NOMO-1 (cell line): ENCODE results near the gene DHX15.

ENCODE experiments used
- DNase-seq, 2 experiments: peaks; one replicate each; lab custom pipeline; 2025; ENCODE audit not compliant: unreplicated experiment in 2 of 2; lab: John Stamatoyannopoulos, UW

Gene DHX15

GRCh38 chr4:24584211-24584850, at the start of gene DHX15:
Gene DHX15, minus strand, starts transcription at chr4:24584554. Its CDS starts 161 bp downstream, at chr4:24584393.
- peak; percentile 91 to 97 for DNase-seq

GRCh38 chr4:24632011-24632410, 47.7 kb upstream of the DHX15 start:
- no peak for DNase-seq

- no peak for DNase-seq
These were observed 46.6 kb upstream of the DHX15 start for GRCh38 chr4:24630937-24631336.

- no peak for DNase-seq
These were observed 40.7 kb upstream of the DHX15 start for GRCh38 chr4:24625091-24625490.

GRCh38 chr4:24624381-24624780, 40.0 kb upstream of the DHX15 start:
- DNase-seq, result no peak

GRCh38 chr4:24622146-24622834, 37.9 kb upstream of the DHX15 start:
- no peak for DNase-seq

- DNase-seq, result no peak
These were observed 31.6 kb upstream of the DHX15 start for GRCh38 chr4:24615977-24616376.

- no peak for DNase-seq
These were observed 30.5 kb upstream of the DHX15 start for GRCh38 chr4:24614881-24615280.

- no peak for DNase-seq
These were observed 29.1 kb upstream of the DHX15 start for GRCh38 chr4:24613502-24613901.

- no peak for DNase-seq
These were observed 27.2 kb upstream of the DHX15 start for GRCh38 chr4:24611575-24611974.

GRCh38 chr4:24607334-24607733, 23.0 kb upstream of the DHX15 start:
- DNase-seq, result no peak

GRCh38 chr4:24605216-24605615, 20.9 kb upstream of the DHX15 start:
- DNase-seq, result no peak

- peak in 1 of 2 experiments; percentile 41 for DNase-seq
These were observed 20.3 kb upstream of the DHX15 start for GRCh38 chr4:24604558-24605214.

GRCh38 chr4:24603343-24603742, 19.0 kb upstream of the DHX15 start:
- no peak for DNase-seq

- DNase-seq, result no peak
These were observed 16.8 kb upstream of the DHX15 start for GRCh38 chr4:24601121-24601520.

GRCh38 chr4:24599275-24599674, 14.9 kb upstream of the DHX15 start:
- DNase-seq, result no peak

- DNase-seq, result no peak
These were observed 13.7 kb upstream of the DHX15 start for GRCh38 chr4:24598025-24598424.

GRCh38 chr4:24595659-24596058, 11.3 kb upstream of the DHX15 start:
- DNase-seq, result no peak

GRCh38 chr4:24594887-24595286, 10.5 kb upstream of the DHX15 start:
- DNase-seq, result no peak

- DNase-seq, result no peak
These were observed 5.1 kb upstream of the DHX15 start for GRCh38 chr4:24589448-24589847.

GRCh38 chr4:24588216-24588954, 4.0 kb upstream of the DHX15 start:
- DNase-seq, result no peak
